Sciatic nerve (tissue), 2 donors: Measurements from ENCODE around the gene ARAP1. TPM values are rescaled to one million over a fixed set of nuclear protein-coding genes. Genes with fewer than 3 reads are reported as not detected.
"Not testable (repeated sequence)": the region's sequence is repeated elsewhere in the genome, so short reads cannot be mapped to it uniquely, and the experiment has no call there.

ENCODE experiments used
- ATAC-seq: fragments of 200-7000 bp; cut with Tn5 transposase; one replicate; pipeline ENCODE4 v1.9.1; 2020; ENCODE audit warnings: mild to moderate bottlenecking, moderate library complexity
- DNase-seq: peaks from one replicate; pipeline ENCODE4 v3.0.0-alpha.2; 2020; ENCODE audit warnings: low spot score
- intact Hi-C: fragments of 100-400 bp; cut with DNase I; formaldehyde crosslinking; loops from one replicate; pipeline ENCODE4 v1.14.2; 2022
- total RNA-seq: library from RNA; stranded (reverse); fragmentation: NEBNext Ultra II Directional; extraction: Animal tissue kit (Norgen Biotek cat#: 25700); gene quantifications from one replicate; pipeline ENCODE4 v1.2.1, GENCODE V29; 2021
- donor health status: DM: no; HTN: no; CAD: no.
- donor health status: DM: no; HTN: no; CAD: no.

ARAP1 gene
- 129 TPM for total RNA-seq

GRCh38 chr11:72752088-72752914 lies at the start of gene ARAP1:
Gene ARAP1 (minus strand): TSS chr11:72752408. CDS start chr11:72727128, 25,280 bp downstream.
- ATAC-seq (peak; percentile 95), DNase-seq (peak; percentile 84)
- intact Hi-C loops = no loop called here

DNA sequence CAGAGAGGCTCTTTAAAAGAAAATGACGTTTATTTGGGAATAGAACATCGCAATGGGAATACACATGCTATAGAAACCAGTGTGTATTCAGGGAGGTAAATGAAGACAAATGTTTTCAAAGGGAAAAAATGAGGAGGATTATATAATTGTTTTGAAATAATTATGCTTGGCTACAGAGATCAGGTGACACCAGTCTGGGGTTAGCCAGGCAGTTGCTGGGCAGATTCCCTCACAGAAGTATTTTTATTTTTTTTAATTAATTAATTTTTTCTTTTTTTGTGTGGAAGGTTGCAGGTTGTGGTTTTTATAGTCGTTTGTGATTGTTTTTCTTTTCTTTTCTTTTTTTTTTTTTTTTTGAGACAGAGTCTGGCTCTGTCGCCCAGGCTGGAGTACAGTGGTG lies 47.2 kb upstream of the ARAP1 start:
- DNase-seq (no peak), ATAC-seq (no peak)
- intact Hi-C loops = no loop called here

DNA sequence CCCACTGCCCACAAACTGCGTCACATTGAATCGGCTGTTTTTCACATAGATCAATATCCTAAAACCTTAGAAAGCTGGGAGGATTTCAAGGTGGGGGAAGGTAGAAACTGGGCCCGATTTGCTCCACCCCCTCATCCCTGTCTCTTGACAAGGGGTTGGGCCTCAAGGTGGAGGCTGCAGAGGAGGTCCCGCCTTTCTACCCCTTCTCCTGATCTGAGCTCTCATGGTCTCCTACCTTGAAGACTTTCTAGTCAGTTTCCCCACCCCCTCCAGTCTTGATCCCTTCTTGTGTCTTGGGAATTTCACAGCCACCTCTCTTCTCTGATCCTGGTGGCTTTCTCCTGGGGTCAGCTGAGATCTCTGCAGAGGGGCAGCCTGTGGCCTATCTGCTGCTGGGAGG lies 46.2 kb upstream of the ARAP1 start:
- intact Hi-C loops = no loop called here
- DNase-seq (no peak), ATAC-seq (no peak)

DNA sequence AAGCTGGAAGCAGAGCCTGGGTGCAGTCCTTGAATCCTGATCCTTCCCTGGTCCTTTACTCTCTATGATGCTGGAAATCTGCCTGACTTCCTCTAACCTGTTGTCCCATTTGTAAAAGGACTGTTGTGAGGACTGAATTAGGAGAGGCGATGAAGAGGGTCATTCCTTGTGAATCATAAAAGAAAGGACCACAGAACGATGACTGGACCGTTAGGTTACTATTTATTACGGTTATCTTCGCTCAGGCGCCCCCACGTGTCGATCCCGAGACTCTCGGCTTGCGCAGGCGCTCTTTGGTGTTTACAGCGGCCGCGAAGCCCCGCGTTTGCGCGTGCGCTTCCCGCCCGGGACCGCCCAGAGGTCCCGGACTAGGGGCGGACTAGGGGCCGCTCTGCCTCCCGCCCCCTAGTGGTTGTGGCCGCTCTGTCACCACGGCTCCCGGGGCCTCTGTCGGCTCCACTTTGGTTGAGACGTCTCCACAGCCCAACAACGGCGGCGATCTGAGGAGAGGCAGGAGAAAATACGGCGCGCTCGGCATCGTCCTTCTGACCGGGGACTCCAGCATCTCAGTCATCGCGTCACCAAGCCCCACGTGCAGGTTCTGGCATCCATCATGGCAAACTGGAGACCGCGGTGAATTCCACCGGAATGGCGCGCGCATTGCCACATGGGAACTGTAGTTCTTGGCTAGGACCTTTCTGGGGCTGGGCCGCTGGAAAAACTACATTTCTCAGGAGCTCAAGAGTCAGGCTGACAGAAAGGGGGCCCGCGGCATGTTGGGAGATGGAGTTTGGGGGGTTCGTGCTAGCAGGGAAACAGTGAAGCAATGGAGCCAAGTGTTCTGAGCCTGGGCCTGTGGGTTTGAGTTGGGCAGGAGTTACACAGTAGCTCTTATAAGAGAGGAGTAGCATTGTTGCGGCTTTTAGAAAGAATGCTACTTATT lies 41.5 kb upstream of the ARAP1 start, which contains the start of gene STARD10:
TSS of gene STARD10 (minus strand) at position 623 of the 943 bp plus-strand sequence. CDS start 12,866 bp downstream, outside the sequence.
- intact Hi-C loops = no loop called here
- DNase-seq (peak; percentile 98), ATAC-seq (peak; percentile 98)

DNA sequence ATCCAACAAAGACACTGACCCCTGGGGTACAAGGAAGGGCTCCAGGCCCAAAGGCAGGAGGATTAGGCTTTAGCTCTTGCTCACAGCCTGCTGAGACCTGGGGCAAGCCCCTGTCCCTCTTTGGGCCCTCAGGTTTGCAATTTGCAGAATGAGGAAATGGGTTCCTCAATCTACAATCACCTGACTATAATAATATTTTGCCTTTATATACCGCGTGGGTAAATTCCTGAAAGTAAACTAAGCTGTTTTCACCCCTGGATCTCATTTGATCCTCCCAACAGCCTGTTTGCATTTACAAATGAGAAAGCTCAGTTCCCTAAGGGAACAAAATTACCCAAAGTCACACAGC lies 40.8 kb upstream of the ARAP1 start:
- intact Hi-C loops = no loop called here
- ATAC-seq (no peak), DNase-seq (no peak)

- no peak for ATAC-seq
- intact Hi-C loops = no loop called here
Measured at GRCh38 chr11:72792437-72793021, 40.3 kb upstream of the ARAP1 start.

GRCh38 chr11:72791228-72791627 lies 39.0 kb upstream of the ARAP1 start:
- ATAC-seq, intact Hi-C loops, DNase-seq: not testable (repeated sequence)

More at GRCh38 chr11:72792437-72793021, 40.3 kb upstream of the ARAP1 start:
- no peak for DNase-seq

DNA sequence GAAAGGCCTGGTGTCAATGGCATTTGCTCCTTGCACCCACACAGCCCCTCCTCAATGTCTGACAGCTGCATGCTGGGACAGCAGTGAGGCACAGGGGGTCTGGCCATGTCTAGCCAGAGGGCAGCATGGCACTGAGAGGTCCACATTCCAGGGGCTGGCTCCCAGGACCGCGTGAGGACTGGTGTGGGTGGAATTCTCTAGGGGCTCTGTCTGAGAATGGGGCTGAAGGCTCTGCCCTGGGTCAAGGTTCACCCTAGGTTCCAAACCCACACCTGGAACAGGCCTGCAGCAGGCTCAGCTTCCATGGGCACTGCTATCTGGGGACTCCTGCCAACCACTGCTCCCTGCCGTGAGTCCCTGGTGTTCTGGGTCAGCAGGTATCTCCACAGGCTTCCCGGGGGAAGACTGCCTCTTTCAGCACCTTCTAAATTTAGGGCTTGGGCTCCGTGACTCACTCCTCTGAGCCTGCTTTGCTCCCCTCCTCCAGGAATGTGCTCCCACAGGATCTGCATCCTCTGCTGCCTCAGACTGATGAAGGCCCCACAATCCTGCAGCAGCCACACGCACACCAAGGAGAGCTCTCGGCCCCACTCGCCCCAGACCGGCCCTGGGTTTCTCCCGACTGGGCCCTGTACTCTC lies 37.4 kb upstream of the ARAP1 start:
- ATAC-seq (no peak), DNase-seq (no peak)
- intact Hi-C loops = loop anchor here (5.0 kb wide), 1 partner anchor 62 kb away; no protein-coding TSS in a partner anchor

GRCh38 chr11:72788241-72788640 lies 36.0 kb upstream of the ARAP1 start:
- intact Hi-C loops = loop anchor here (5.0 kb wide), 1 partner anchor 61 kb away; no protein-coding TSS in a partner anchor
- ATAC-seq (no peak), DNase-seq (no peak)

GRCh38 chr11:72787216-72788104 lies 35.3 kb upstream of the ARAP1 start:
- intact Hi-C loops = loop anchor here (5.0 kb wide), 1 partner anchor 60 kb away; no protein-coding TSS in a partner anchor
- ATAC-seq = peak; percentile 6

GRCh38 chr11:72786305-72787215 lies 34.4 kb upstream of the ARAP1 start:
- intact Hi-C loops = loop anchor here (5.0 kb wide), 1 partner anchor 59 kb away; no protein-coding TSS in a partner anchor
- peak; percentile 10 for ATAC-seq
- no peak for DNase-seq

More at GRCh38 chr11:72787216-72788104, 35.3 kb upstream of the ARAP1 start:
- DNase-seq = no peak

GRCh38 chr11:72784662-72785061 lies 32.5 kb upstream of the ARAP1 start:
- no peak for DNase-seq
- ATAC-seq = no peak
- intact Hi-C loops = loop anchor here (5.0 kb wide), 1 partner anchor 57 kb away; no protein-coding TSS in a partner anchor

DNA sequence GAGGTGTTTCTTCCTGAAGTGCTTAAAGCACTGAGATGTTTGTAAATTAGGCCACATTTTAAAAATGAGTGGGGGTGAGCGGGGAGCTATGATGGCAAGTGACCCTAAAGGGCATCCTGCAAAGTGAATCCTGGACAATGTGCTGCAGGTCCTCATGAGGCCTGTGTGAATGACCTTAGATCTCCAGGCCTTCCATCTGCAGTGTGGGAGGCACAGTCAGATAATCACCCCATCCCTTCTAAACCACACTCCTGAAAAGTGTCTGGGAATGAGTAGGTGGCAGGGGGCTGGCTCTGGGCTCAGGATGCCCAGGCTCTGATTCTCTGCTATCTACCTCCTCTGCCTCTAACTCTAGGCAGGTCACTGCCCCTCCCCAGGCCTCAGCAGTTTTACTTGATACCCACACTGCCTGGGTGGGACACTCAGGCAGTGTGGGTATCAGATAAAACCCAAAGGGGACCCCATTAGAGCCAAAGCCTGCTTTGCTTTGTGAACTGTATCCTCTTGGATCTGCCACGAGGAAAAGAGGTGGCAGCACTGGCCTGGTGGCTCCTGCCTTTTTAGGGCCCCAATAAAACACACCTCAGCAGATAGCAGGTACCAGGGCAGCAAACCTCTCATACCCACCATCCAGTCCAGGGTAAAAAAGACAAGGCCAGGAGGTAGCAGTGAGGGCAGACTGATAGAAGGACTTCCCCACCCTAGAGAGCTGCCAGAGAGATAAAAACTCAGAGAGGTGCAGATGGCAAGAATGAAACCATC lies 31.1 kb upstream of the ARAP1 start:
- no peak for DNase-seq
- ATAC-seq = no peak
- intact Hi-C loops = no loop called here

DNA sequence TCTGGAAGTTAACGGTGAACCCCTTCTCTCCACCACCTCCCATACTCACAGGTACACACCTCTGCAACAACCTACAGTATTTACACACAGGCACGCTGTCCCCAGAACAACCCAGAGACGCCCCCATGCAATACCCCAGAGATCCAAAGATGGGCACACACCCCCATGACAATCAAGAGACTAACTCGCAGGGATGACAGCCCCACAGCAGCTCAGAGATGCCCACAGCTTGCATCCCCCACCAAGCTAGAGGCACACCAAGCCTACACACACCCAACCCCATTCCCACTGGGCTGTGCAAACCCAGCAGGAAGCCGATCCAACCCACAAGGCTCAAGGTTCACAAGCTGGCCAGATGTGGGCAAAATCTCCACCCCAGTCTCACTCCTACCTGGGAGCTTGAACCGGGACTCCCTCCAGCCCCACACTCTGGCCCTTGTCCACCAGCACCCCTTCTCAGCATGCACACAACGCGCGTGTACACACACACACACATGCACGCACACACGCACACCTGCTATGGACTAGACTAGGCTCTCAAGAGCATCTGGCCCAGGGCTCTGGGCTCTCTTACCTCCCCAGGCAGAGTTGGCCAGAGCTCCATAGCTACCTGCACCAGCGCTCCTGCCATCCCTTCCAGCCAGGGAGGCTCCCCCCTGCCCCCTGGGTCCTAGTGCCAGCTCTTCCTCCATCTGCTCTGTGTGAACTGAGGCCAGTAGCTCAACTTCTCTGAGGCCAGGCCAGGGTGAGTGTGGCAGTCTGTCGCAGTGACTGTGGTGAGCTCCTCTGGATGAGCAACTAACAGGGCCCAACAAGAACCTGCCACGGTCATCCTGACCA lies 30.1 kb upstream of the ARAP1 start:
- peak; percentile 2 for ATAC-seq
- intact Hi-C loops = no loop called here
- no peak for DNase-seq
